GM10248 (cell line): ENCODE results near the gene ZNF791.
"Not testable (repeated sequence)": the region's sequence is repeated elsewhere in the genome, so short reads cannot be mapped to it uniquely, and the experiment has no call there.

ENCODE experiments used
- CTCF ChIA-PET: fragments of 300-600 bp; sonication (Branson Sonifier 250); formaldehyde crosslinking; extraction: SDS; loops from one replicate; lab custom pipeline; 2021; ENCODE audit warnings: antibody characterized with exemption; lab: Yijun Ruan, JAX
- POLR2A ChIA-PET: fragments of 350-650 bp; sonication (Branson Sonifier 250); formaldehyde crosslinking; extraction: SDS; loops from one replicate; lab custom pipeline; 2020; ENCODE audit warnings: antibody characterized with exemption; lab: Yijun Ruan, JAX
- DNase-seq: peaks from one replicate; pipeline ENCODE4 v3.0.0; 2012; ENCODE audit errors: extremely low spot score
- CTCF ChIP-seq: IDR thresholded peaks from 2 replicates; pipeline ENCODE4 v1.5.1; 2012; ENCODE audit warnings: mild to moderate bottlenecking, low read depth; ENCODE audit errors: extremely low read depth, missing control alignments, control extremely low read depth

The ZNF791 gene

GRCh38 chr19:12606796-12607195 is 3.9 kb upstream of the ZNF791 start:
- CTCF ChIA-PET, result interaction anchor here (1.2 kb wide), 1 partner anchor 55 kb away, joined by 3 read pairs; no protein-coding TSS in a partner anchor
- no peak for TF ChIP-seq CTCF
- POLR2A ChIA-PET, result no interaction called here
- DNase-seq, result no peak

- no peak for TF ChIP-seq CTCF
- no peak for DNase-seq
- ChIA-PET CTCF (interaction anchor here (1.2 to 1.3 kb wide), 2 partner anchors 56 to 158 kb away, joined by 3 read pairs; no protein-coding TSS in a partner anchor), POLR2A (no interaction called here)
Measured at GRCh38 chr19:12607631-12608030, 3.1 kb upstream of the ZNF791 start.

- ChIA-PET POLR2A (interaction anchor here (1.0 to 1.4 kb wide), 2 partner anchors 29 to 60 kb away, joined by 4 to 5 read pairs; no protein-coding TSS in a partner anchor), CTCF (interaction anchor here (1.2 to 1.4 kb wide), 5 partner anchors 16 to 61 kb away, joined by 3 to 4 read pairs (median 4); no protein-coding TSS in a partner anchor)
- DNase-seq, result no peak
- TF ChIP-seq CTCF, result no peak
Measured at GRCh38 chr19:12611361-12611699, 610 bp downstream of the ZNF791 start.

GRCh38 chr19:12617646-12618045 is 6.9 kb downstream of the ZNF791 start:
- DNase-seq, result no peak
- TF ChIP-seq CTCF, result no peak
- CTCF ChIA-PET, result no interaction called here
- POLR2A ChIA-PET, result interaction anchor here (0.7 kb wide), 1 partner anchor 52 kb away, joined by 5 read pairs; no protein-coding TSS in a partner anchor

GRCh38 chr19:12621253-12622024 is 10.7 kb downstream of the ZNF791 start:
- CTCF ChIA-PET, POLR2A ChIA-PET, DNase-seq: not testable (repeated sequence)

- ChIA-PET CTCF (interaction anchor here (2.4 kb wide), 1 partner anchor 16 kb away, joined by 11 read pairs; no protein-coding TSS in a partner anchor), POLR2A (interaction anchor here (1.2 kb wide), 1 partner anchor 10 kb away, joined by 3 read pairs; no protein-coding TSS in a partner anchor)
- TF ChIP-seq CTCF, result no peak
- no peak for DNase-seq
Measured at GRCh38 chr19:12623361-12624031, 12.8 kb downstream of the ZNF791 start.
